GM12878 (cell line): ENCODE data around the gene PRM1. TPM values are rescaled to one million over a fixed set of nuclear protein-coding genes. Genes with fewer than 3 reads are reported as not detected.
A peak's percentile ranks its signal among the peaks of the same experiment; 100 is the strongest.

ENCODE experiments used
- BMI1 ChIP-seq: fragments of 450-650 bp; IDR thresholded peaks from 2 replicates; pipeline ENCODE4 v1.6.1; 2016; ENCODE audit warnings: mild to moderate bottlenecking, moderate library complexity, borderline replicate concordance
- CHD4 ChIP-seq: fragments of 200-600 bp; sonication (generic); IDR thresholded peaks from 2 replicates; pipeline ENCODE4 v1.6.1; 2016; ENCODE audit warnings: mild to moderate bottlenecking
- FOS ChIP-seq: IDR thresholded peaks from 3 replicates; pipeline ENCODE4 v1.6.1; 2011; ENCODE audit warnings: borderline replicate concordance; ENCODE audit not compliant: insufficient read length; ENCODE audit errors: extremely low read depth
- GATAD2B ChIP-seq: fragments of 450-650 bp; conservative IDR thresholded peaks from 2 replicates; pipeline ENCODE4 v1.6.1; 2017; ENCODE audit warnings: low read depth, mild to moderate bottlenecking, moderate library complexity
- LARP7 ChIP-seq: fragments of 450-650 bp; IDR thresholded peaks from 2 replicates; pipeline ENCODE4 v1.6.1; 2017; ENCODE audit warnings: mild to moderate bottlenecking
- MTA2 ChIP-seq: fragments of 450-650 bp; IDR thresholded peaks from 2 replicates; pipeline ENCODE4 v1.6.1; 2016; ENCODE audit warnings: low read depth, mild to moderate bottlenecking, moderate library complexity
- MYB ChIP-seq: fragments of 150-350 bp; IDR thresholded peaks from 2 replicates; pipeline ENCODE4 v1.6.1; 2014; ENCODE audit warnings: mild to moderate bottlenecking, low read depth, low read length, borderline replicate concordance
- NBN ChIP-seq: fragments of 450-650 bp; IDR thresholded peaks from 2 replicates; pipeline ENCODE4 v1.6.1; 2016
- NR2C1 ChIP-seq: fragments of 450-650 bp; IDR thresholded peaks from 2 replicates; pipeline ENCODE4 v1.6.1; 2017; ENCODE audit warnings: antibody characterized with exemption, mild to moderate bottlenecking, moderate library complexity
- PAX8 ChIP-seq: fragments of 450-650 bp; IDR thresholded peaks from 2 replicates; pipeline ENCODE4 v1.6.1; 2017; ENCODE audit warnings: mild to moderate bottlenecking, moderate library complexity
- SMAD1 ChIP-seq: fragments of 450-650 bp; IDR thresholded peaks from 2 replicates; pipeline ENCODE4 v1.6.1; 2018; ENCODE audit warnings: mild to moderate bottlenecking, low read depth; ENCODE audit not compliant: partially characterized antibody
- SUPT20H ChIP-seq: IDR thresholded peaks from 2 replicates; pipeline ENCODE4 v1.6.1; 2011; ENCODE audit warnings: low read depth, mild to moderate bottlenecking, low read length, moderate library complexity, borderline replicate concordance; ENCODE audit not compliant: control insufficient read depth
- WRNIP1 ChIP-seq: IDR thresholded peaks from 2 replicates; pipeline ENCODE4 v1.6.1; 2011; ENCODE audit warnings: low read depth, low read length, improper control_type of control experiment, borderline replicate concordance
- polyA plus RNA-seq, 11 experiments: library from polyadenylated mRNA; depleted of rRNA in 4 of 11; unstranded in 6 of 11; stranded (reverse) in 5 of 11; fragments of >200 nt; fragmentation: Nextera tagmentation in 4 of 11; fragmentation: Illumina TruSeq in 1 of 11; extraction: Ambion mirVana in 4 of 11; extraction: Trizol in 1 of 11; gene quantifications; 1 replicate in 1 of 11; 2 replicates in 10 of 11; pipeline versions ENCODE4 v1.2.1 to v1.2.3, GENCODE V29; 2011 to 2016; ENCODE audit warnings: inconsistent platforms in 2 of 11, missing spikeins in 2 of 11, low read depth in 1 of 11
- total RNA-seq, 4 experiments: library from RNA; depleted of rRNA in 3 of 4; stranded (reverse); fragments of >200 nt in 3 of 4; fragmentation: Illumina TruSeq in 1 of 4; extraction: Trizol in 1 of 4; gene quantifications; 2 replicates each; pipeline versions ENCODE4 v1.2.1 to v1.2.3, GENCODE V29; 2013 to 2021
- TF ChIP-seq, protein P1 (sequence below): fragments of 450-650 bp; IDR thresholded peaks from 2 replicates; pipeline ENCODE4 v1.6.1; 2017; ENCODE audit warnings: mild to moderate bottlenecking, moderate library complexity
- TF ChIP-seq, protein P2 (sequence below): IDR thresholded peaks from 2 replicates; pipeline ENCODE4 v1.6.1; 2011; ENCODE audit warnings: low read depth, mild to moderate bottlenecking, low read length, moderate library complexity, borderline replicate concordance; ENCODE audit errors: extremely low read depth
- TF ChIP-seq, protein P3 (sequence below): fragments of 450-650 bp; IDR thresholded peaks from 2 replicates; pipeline ENCODE4 v1.6.1; 2016; ENCODE audit warnings: mild to moderate bottlenecking
- TF ChIP-seq, protein P4 (sequence below): fragments of 450-650 bp; IDR thresholded peaks from 2 replicates; pipeline ENCODE4 v1.6.1; 2018; ENCODE audit warnings: borderline replicate concordance, mild to moderate bottlenecking; ENCODE audit not compliant: partially characterized antibody
- TF ChIP-seq, protein P5 (sequence below): IDR thresholded peaks from 2 replicates; pipeline ENCODE4 v1.6.1; 2012; ENCODE audit warnings: low read depth, low read length, improper control_type of control experiment

Gene PRM1
- total and polyA plus RNA-seq, 10 of the 15 experiments (the other 5 are each of a cell fraction or from before 2014, with no cell fraction given) = 0.20 TPM; not detected in 9

DNA sequence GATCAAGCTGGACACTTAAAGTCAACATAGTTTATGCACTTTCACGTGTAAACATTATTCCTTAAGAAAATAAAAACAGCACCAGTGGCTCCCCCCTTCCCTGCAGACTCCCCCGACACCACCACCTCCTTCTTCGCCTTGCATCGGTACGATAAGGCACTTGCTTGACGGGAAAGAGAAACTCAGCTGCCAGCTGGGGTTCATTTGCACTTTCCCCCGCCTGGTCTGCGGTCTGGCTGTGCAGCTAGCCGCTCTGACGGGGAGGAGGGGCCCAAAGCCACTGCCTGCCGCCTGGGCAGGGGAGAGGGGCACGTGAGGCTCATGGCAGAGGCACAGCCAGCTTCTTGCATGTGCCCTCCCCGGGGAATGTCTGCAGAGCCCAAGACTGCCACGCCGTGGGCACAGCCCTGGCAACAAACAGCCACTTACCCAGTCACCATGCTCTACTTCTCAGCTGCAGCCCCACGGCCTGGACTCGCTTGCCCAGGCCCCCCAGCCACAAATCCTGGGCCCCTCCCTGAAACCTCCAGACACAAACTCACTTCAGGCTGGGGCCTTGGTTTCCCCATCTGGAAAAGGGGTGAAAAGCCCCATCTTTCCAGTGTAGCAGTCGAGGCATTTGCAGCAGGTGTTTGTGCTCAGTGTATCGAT, 16.5 kb upstream of the PRM1 start (continued):
- TF ChIP-seq MYB = 0 out of 2 replicates have a peak, but pooled peaks have one; percentile 58
- TF ChIP-seq NR2C1 = no peak
- TF ChIP-seq, protein P1, sequence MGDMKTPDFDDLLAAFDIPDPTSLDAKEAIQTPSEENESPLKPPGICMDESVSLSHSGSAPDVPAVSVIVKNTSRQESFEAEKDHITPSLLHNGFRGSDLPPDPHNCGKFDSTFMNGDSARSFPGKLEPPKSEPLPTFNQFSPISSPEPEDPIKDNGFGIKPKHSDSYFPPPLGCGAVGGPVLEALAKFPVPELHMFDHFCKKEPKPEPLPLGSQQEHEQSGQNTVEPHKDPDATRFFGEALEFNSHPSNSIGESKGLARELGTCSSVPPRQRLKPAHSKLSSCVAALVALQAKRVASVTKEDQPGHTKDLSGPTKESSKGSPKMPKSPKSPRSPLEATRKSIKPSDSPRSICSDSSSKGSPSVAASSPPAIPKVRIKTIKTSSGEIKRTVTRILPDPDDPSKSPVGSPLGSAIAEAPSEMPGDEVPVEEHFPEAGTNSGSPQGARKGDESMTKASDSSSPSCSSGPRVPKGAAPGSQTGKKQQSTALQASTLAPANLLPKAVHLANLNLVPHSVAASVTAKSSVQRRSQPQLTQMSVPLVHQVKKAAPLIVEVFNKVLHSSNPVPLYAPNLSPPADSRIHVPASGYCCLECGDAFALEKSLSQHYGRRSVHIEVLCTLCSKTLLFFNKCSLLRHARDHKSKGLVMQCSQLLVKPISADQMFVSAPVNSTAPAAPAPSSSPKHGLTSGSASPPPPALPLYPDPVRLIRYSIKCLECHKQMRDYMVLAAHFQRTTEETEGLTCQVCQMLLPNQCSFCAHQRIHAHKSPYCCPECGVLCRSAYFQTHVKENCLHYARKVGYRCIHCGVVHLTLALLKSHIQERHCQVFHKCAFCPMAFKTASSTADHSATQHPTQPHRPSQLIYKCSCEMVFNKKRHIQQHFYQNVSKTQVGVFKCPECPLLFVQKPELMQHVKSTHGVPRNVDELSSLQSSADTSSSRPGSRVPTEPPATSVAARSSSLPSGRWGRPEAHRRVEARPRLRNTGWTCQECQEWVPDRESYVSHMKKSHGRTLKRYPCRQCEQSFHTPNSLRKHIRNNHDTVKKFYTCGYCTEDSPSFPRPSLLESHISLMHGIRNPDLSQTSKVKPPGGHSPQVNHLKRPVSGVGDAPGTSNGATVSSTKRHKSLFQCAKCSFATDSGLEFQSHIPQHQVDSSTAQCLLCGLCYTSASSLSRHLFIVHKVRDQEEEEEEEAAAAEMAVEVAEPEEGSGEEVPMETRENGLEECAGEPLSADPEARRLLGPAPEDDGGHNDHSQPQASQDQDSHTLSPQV = peak; percentile 84
- peak; percentile 88 for TF ChIP-seq MTA2
- TF ChIP-seq PAX8 = no peak
- TF ChIP-seq WRNIP1 = no peak
- TF ChIP-seq CHD4 = no peak
- TF ChIP-seq, protein P2, sequence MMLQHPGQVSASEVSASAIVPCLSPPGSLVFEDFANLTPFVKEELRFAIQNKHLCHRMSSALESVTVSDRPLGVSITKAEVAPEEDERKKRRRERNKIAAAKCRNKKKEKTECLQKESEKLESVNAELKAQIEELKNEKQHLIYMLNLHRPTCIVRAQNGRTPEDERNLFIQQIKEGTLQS = no peak
- peak; percentile 92 for TF ChIP-seq NBN
- TF ChIP-seq SMAD1 = peak; percentile 32
- no peak for TF ChIP-seq SUPT20H
- TF ChIP-seq, protein P3, sequence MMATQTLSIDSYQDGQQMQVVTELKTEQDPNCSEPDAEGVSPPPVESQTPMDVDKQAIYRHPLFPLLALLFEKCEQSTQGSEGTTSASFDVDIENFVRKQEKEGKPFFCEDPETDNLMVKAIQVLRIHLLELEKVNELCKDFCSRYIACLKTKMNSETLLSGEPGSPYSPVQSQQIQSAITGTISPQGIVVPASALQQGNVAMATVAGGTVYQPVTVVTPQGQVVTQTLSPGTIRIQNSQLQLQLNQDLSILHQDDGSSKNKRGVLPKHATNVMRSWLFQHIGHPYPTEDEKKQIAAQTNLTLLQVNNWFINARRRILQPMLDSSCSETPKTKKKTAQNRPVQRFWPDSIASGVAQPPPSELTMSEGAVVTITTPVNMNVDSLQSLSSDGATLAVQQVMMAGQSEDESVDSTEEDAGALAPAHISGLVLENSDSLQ = peak; percentile 25; the same call in 1 of the 2 replicates
- peak; percentile 100 for TF ChIP-seq GATAD2B
- TF ChIP-seq, protein P4, sequence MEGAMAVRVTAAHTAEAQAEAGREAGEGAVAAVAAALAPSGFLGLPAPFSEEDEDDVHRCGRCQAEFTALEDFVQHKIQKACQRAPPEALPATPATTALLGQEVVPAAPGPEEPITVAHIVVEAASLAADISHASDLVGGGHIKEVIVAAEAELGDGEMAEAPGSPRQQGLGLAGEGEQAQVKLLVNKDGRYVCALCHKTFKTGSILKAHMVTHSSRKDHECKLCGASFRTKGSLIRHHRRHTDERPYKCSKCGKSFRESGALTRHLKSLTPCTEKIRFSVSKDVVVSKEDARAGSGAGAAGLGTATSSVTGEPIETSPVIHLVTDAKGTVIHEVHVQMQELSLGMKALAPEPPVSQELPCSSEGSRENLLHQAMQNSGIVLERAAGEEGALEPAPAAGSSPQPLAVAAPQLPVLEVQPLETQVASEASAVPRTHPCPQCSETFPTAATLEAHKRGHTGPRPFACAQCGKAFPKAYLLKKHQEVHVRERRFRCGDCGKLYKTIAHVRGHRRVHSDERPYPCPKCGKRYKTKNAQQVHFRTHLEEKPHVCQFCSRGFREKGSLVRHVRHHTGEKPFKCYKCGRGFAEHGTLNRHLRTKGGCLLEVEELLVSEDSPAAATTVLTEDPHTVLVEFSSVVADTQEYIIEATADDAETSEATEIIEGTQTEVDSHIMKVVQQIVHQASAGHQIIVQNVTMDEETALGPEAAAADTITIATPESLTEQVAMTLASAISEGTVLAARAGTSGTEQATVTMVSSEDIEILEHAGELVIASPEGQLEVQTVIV = no peak
- TF ChIP-seq LARP7 = peak; percentile 73
- TF ChIP-seq, protein P5, sequence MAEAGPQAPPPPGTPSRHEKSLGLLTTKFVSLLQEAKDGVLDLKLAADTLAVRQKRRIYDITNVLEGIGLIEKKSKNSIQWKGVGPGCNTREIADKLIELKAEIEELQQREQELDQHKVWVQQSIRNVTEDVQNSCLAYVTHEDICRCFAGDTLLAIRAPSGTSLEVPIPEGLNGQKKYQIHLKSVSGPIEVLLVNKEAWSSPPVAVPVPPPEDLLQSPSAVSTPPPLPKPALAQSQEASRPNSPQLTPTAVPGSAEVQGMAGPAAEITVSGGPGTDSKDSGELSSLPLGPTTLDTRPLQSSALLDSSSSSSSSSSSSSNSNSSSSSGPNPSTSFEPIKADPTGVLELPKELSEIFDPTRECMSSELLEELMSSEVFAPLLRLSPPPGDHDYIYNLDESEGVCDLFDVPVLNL = no peak
- no peak for TF ChIP-seq BMI1
- TF ChIP-seq FOS = no peak
